Measurements from ENCODE around the gene SYMPK.

SYMPK gene

GRCh38 chr19:45766296-45766868 lies 96.6 kb downstream of the SYMPK start:
- Histone ChIP-seq H3K4me1 (ENCODE audit: control insufficient read depth, insufficient read depth, low read length) (peaks cover 19% of the 10 kb centered on the region), H3K27ac (ENCODE audit: low read length) (no peak overlapping the region), H3K9me3 (ENCODE audit: control insufficient read depth, insufficient read depth, low read length) (no peaks in the 10 kb centered on the region), H3K27me3 (ENCODE audit: control insufficient read depth, insufficient read depth, low read length) (no peaks in the 10 kb centered on the region), H3K36me3 (ENCODE audit: control insufficient read depth, insufficient read depth, low read length) (no peaks in the 10 kb centered on the region), H3K4me3 (ENCODE audit: low read length) (no peak overlapping the region)
- DNase-seq (ENCODE audit: low read depth, low spot score), result no peak
- no CpG with 5 or more reads among the region's 17 CpGs for WGBS (ENCODE audit: insufficient coverage, insufficient read length)

DNA sequence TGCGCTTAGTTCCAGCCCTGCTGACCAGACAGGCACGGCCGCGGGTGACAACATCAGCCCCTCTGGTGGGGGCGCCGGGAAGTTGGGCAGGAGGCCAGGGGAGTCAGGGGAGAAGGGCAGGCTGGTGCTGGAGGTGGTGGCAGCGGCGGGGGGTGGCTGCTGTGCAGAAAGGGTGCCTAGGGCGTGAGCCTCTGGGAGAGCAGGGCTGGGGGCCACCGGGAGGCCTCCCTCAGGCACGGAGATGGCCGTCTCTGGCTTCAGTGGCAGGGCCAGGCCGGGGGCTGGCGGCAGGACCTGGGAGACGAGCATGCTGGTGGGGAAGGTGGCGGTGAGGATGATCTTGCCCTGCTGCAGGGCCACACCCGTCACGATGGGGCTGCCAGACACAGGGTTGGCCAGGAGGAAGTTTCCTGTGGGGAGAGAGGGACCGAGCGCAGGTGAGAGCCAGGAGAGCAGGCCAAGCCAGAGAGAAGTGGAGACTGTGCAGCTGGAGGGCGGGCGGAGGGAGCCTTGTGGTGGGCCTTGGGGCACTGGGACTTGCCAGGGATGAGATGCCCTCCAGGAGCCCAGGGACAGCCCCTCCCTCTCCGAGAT lies 97.1 kb downstream of the SYMPK start:
- WGBS (ENCODE audit: insufficient coverage, insufficient read length), result no CpG with 5 or more reads among the region's 23 CpGs
- Histone ChIP-seq H3K27ac (ENCODE audit: low read length) (no peak overlapping the region), H3K4me3 (ENCODE audit: low read length) (no peak overlapping the region), H3K9me3 (ENCODE audit: control insufficient read depth, insufficient read depth, low read length) (no peaks in the 10 kb centered on the region), H3K36me3 (ENCODE audit: control insufficient read depth, insufficient read depth, low read length) (no peaks in the 10 kb centered on the region), H3K27me3 (ENCODE audit: control insufficient read depth, insufficient read depth, low read length) (no peaks in the 10 kb centered on the region), H3K4me1 (ENCODE audit: control insufficient read depth, insufficient read depth, low read length) (peaks cover 19% of the 10 kb centered on the region)
- DNase-seq (ENCODE audit: low read depth, low spot score), result no peak

All from iPS DF 6.9 (cell line).